H7 (cell line): ENCODE data around the gene NUP153. TPM values are rescaled to one million over a fixed set of nuclear protein-coding genes. Genes with fewer than 3 reads are reported as not detected.

Source experiments
- DNase-seq: peaks from one replicate; pipeline ENCODE4 v3.0.0; 2012
- H3K27me3 ChIP-seq: 2 replicates; pipeline ENCODE4 v1.6.0; 2011; ENCODE audit warnings: mild to moderate bottlenecking, low read length; ENCODE audit not compliant: control insufficient read depth, insufficient read depth
- H3K36me3 ChIP-seq: replicated peaks from 2 replicates; pipeline ENCODE4 v1.5.1; 2011; ENCODE audit warnings: low read length; ENCODE audit not compliant: control insufficient read depth, insufficient read depth
- H3K4me3 ChIP-seq: 2 replicates; pipeline ENCODE4 v1.5.1; 2011; ENCODE audit warnings: low read depth, mild to moderate bottlenecking, control low read depth, low read length, moderate library complexity; ENCODE audit not compliant: insufficient read depth
- total RNA-seq: library from RNA; depleted of rRNA; stranded (reverse); fragments of >200 nt; shearing (Covaris generic); gene quantifications from 2 replicates; pipeline ENCODE4 v1.2.3, GENCODE V29; 2014

NUP153 gene
- total RNA-seq, 1 experiment from 2014 or later = 48.0 TPM

- Histone ChIP-seq H3K27me3 (no peaks in the 10 kb centered on the region), H3K36me3 (no peaks in the 10 kb centered on the region; the same call in 1 of the 2 replicates), H3K4me3 (no peak overlapping the region)
- no peak for DNase-seq
These were observed 6.0 kb downstream of the NUP153 start for GRCh38 chr6:17700421-17701416.

GRCh38 chr6:17691925-17692538 is 14.7 kb downstream of the NUP153 start:
- no peak overlapping the region for H3K4me3 ChIP-seq
- peaks cover 3% of the 10 kb centered on the region; the same call in 1 of the 2 replicates for H3K36me3 ChIP-seq
- no peaks in the 10 kb centered on the region for H3K27me3 ChIP-seq
- DNase-seq = no peak

GRCh38 chr6:17688481-17688880 is 18.2 kb downstream of the NUP153 start:
- no peaks in the 10 kb centered on the region for H3K27me3 ChIP-seq
- no peak for DNase-seq
- H3K36me3 ChIP-seq = peaks cover 7% of the 10 kb centered on the region
- H3K4me3 ChIP-seq = no peak overlapping the region

- Histone ChIP-seq H3K4me3 (no peak overlapping the region), H3K27me3 (no peaks in the 10 kb centered on the region), H3K36me3 (peaks cover 7% of the 10 kb centered on the region)
- DNase-seq = no peak
These were observed 19.6 kb downstream of the NUP153 start for GRCh38 chr6:17687136-17687535.

- H3K4me3 ChIP-seq = no peak overlapping the region
- no peak for DNase-seq
- peaks cover 7% of the 10 kb centered on the region for H3K36me3 ChIP-seq
- H3K27me3 ChIP-seq = no peaks in the 10 kb centered on the region
These were observed 22.6 kb downstream of the NUP153 start for GRCh38 chr6:17684134-17684533.

- no peak for DNase-seq
- H3K36me3 ChIP-seq = peaks cover 6% of the 10 kb centered on the region
These were observed 23.3 kb downstream of the NUP153 start for GRCh38 chr6:17683428-17683827.

GRCh38 chr6:17679726-17680125 is 27.0 kb downstream of the NUP153 start:
- H3K4me3 ChIP-seq = no peak overlapping the region
- peaks cover 3% of the 10 kb centered on the region for H3K36me3 ChIP-seq
- no peaks in the 10 kb centered on the region for H3K27me3 ChIP-seq
- DNase-seq = peak; percentile 47

More at GRCh38 chr6:17683428-17683827, 23.3 kb downstream of the NUP153 start:
- H3K27me3 ChIP-seq = no peaks in the 10 kb centered on the region
- no peak overlapping the region for H3K4me3 ChIP-seq

- peaks cover 7% of the 10 kb centered on the region for H3K36me3 ChIP-seq
These were observed 29.1 kb downstream of the NUP153 start for GRCh38 chr6:17677602-17678001.

GRCh38 chr6:17673543-17674254 is 33.0 kb downstream of the NUP153 start:
- no peak for DNase-seq
- Histone ChIP-seq H3K4me3 (no peak overlapping the region), H3K27me3 (no peaks in the 10 kb centered on the region), H3K36me3 (peaks cover 15% of the 10 kb centered on the region)

More at GRCh38 chr6:17677602-17678001, 29.1 kb downstream of the NUP153 start:
- DNase-seq = no peak
- no peak overlapping the region for H3K4me3 ChIP-seq
- no peaks in the 10 kb centered on the region for H3K27me3 ChIP-seq

- peaks cover 19% of the 10 kb centered on the region for H3K36me3 ChIP-seq
- no peaks in the 10 kb centered on the region for H3K27me3 ChIP-seq
- no peak for DNase-seq
- H3K4me3 ChIP-seq = no peak overlapping the region
These were observed 34.5 kb downstream of the NUP153 start for GRCh38 chr6:17672064-17672718.

GRCh38 chr6:17666646-17667045 is 40.1 kb downstream of the NUP153 start:
- peaks cover 14% of the 10 kb centered on the region for H3K36me3 ChIP-seq
- no peak for DNase-seq
- no peak overlapping the region for H3K4me3 ChIP-seq
- H3K27me3 ChIP-seq = no peaks in the 10 kb centered on the region

- peaks cover 20% of the 10 kb centered on the region for H3K36me3 ChIP-seq
- no peak for DNase-seq
- H3K27me3 ChIP-seq = no peaks in the 10 kb centered on the region
- no peak overlapping the region for H3K4me3 ChIP-seq
These were observed 41.6 kb downstream of the NUP153 start for GRCh38 chr6:17665132-17665531.

GRCh38 chr6:17663226-17663625 is 43.5 kb downstream of the NUP153 start:
- Histone ChIP-seq H3K4me3 (no peak overlapping the region), H3K36me3 (peaks cover 15% of the 10 kb centered on the region), H3K27me3 (no peaks in the 10 kb centered on the region)
- no peak for DNase-seq

GRCh38 chr6:17662585-17662984 is 44.1 kb downstream of the NUP153 start:
- Histone ChIP-seq H3K4me3 (no peak overlapping the region), H3K36me3 (peaks cover 15% of the 10 kb centered on the region), H3K27me3 (no peaks in the 10 kb centered on the region)
- no peak for DNase-seq
